Measurements from ENCODE around the gene PBX1. TPM values are rescaled to one million over a fixed set of nuclear protein-coding genes. Genes with fewer than 3 reads are reported as not detected.

The PBX1 gene
- total and polyA plus RNA-seq, 2 donors (not counting 3 experiments of a cell fraction or from before 2014, with no cell fraction given) = 10.7 to 24.1 TPM

DNA sequence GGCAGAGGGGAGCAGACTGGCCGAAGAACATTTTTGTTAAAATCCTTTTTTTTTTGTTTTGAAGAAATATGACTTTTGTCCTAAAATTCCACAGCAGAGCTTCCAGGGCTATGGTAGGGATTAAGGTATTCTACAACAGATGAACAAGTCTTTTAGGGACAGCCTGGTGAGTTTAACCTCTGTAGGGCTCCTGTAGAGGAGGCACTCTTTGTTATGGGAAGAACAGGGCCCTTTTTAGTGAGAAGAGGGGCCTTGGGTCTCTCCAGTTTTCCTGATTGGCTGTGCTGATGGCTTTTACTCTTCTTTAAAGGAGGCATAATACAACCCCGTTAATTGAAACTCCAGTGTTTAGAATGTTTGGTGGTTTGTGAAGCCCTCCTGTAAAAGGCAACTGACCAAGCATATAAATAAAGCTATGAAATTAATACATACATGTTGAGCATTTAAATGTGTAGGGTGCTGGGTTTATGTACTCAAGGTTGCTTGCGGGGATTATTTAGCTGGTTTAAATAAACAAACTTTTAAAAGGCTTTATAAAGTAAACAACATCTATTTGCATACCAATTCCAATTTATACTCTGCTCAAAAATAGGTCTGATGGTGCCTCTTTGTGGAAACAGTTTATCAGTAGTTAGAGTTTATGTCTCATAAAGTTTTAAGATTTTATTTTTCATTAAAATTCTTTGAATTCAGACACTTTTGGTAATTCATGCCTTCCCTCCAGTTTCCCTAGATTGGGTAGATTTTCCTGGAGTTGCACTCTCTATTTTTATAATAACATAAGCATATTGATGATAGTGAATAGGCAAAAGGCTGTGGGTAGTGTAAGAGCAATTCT, 46.5 kb downstream of the PBX1 start:
- DNase-seq (ENCODE audit: low read depth, low spot score) (no peak), FAIRE-seq (no peak)
- no peak overlapping the region for H3K27ac ChIP-seq (ENCODE audit: insufficient read depth, low read depth, low read length)
- no TSS peak for BruUV-seq (replicated peaks)
- CTCF ChIA-PET = no interaction called here
- no peaks in the 10 kb centered on the region for H4K20me1 ChIP-seq (replicated peaks; ENCODE audit: control insufficient read depth, extremely low read depth, insufficient read depth, low read length)
- H3K4me2 ChIP-seq (ENCODE audit: insufficient read depth, low read length) = no peak overlapping the region
- H3K9me3 ChIP-seq (replicated peaks; ENCODE audit: control insufficient read depth, insufficient read depth, low read length) = no peaks in the 10 kb centered on the region
- TF ChIP-seq POLR2A (IDR thresholded peaks at IDR 0.05; ENCODE audit: low read depth, low read length) = no peak
- TF ChIP-seq, protein P1, sequence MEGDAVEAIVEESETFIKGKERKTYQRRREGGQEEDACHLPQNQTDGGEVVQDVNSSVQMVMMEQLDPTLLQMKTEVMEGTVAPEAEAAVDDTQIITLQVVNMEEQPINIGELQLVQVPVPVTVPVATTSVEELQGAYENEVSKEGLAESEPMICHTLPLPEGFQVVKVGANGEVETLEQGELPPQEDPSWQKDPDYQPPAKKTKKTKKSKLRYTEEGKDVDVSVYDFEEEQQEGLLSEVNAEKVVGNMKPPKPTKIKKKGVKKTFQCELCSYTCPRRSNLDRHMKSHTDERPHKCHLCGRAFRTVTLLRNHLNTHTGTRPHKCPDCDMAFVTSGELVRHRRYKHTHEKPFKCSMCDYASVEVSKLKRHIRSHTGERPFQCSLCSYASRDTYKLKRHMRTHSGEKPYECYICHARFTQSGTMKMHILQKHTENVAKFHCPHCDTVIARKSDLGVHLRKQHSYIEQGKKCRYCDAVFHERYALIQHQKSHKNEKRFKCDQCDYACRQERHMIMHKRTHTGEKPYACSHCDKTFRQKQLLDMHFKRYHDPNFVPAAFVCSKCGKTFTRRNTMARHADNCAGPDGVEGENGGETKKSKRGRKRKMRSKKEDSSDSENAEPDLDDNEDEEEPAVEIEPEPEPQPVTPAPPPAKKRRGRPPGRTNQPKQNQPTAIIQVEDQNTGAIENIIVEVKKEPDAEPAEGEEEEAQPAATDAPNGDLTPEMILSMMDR (IDR thresholded peaks at IDR 0.05; ENCODE audit: extremely low read depth in 1 of 2, insufficient read depth in 1 of 2, low read depth in 1 of 2, low read length in 2 of 2) = no peak
- TF ChIP-seq FOS (IDR thresholded peaks at IDR 0.05; ENCODE audit: borderline replicate concordance, insufficient read depth, low read length) = no peak
- TF ChIP-seq GATA2 (IDR thresholded peaks at IDR 0.05; ENCODE audit: insufficient read depth, insufficient read length, low read depth, low read length) = no peak
- TF ChIP-seq POLR2AphosphoS5 (IDR thresholded peaks at IDR 0.05; ENCODE audit: insufficient read depth, low read depth, low read length) = no peak
- TF ChIP-seq, protein P2, sequence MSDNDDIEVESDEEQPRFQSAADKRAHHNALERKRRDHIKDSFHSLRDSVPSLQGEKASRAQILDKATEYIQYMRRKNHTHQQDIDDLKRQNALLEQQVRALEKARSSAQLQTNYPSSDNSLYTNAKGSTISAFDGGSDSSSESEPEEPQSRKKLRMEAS (IDR thresholded peaks at IDR 0.05; ENCODE audit: insufficient read depth, insufficient read length) = no peak
- no peak for TF ChIP-seq EZH2 (IDR thresholded peaks at IDR 0.05; ENCODE audit: borderline replicate concordance, low read depth, low read length, severe bottlenecking)
- TF ChIP-seq MYC (IDR thresholded peaks at IDR 0.05; ENCODE audit: low read depth, low read length) = no peak
- TF ChIP-seq JUN (IDR thresholded peaks at IDR 0.05; ENCODE audit: borderline replicate concordance, insufficient read depth, insufficient read length, low read depth) = no peak
- no peaks in the 10 kb centered on the region for H3K79me2 ChIP-seq (ENCODE audit: control insufficient read depth, insufficient read depth, low read length)
- intact Hi-C loops (cut with micrococcal nuclease) (no loop called here), dilution Hi-C loops (cut with MboI; ENCODE audit: extremely low pct_ligation_motif_present, low sequenced_read_pairs) (no loop called here)
- H3K9ac ChIP-seq (replicated peaks; ENCODE audit: extremely low read depth, insufficient read depth, low read length) = no peak overlapping the region
- peaks cover 3% of the 10 kb centered on the region for H3K4me1 ChIP-seq (ENCODE audit: control insufficient read depth, extremely low read depth, insufficient read depth, low read length)
- H2AFZ ChIP-seq (ENCODE audit: low read depth, low read length) = no peak overlapping the region
- H3K36me3 ChIP-seq (ENCODE audit: control insufficient read depth in 2 of 2, extremely low read depth in 1 of 2, insufficient read depth in 2 of 2, low read length in 2 of 2) = no peaks in the 10 kb centered on the region
- POLR2A ChIA-PET = no interaction called here
- no peaks in the 10 kb centered on the region for H3K27me3 ChIP-seq (ENCODE audit: control insufficient read depth in 2 of 2, insufficient read depth in 2 of 2, low read length in 2 of 2)
- H3K4me3 ChIP-seq (replicated peaks in 1 of 3; ENCODE audit: insufficient read depth in 1 of 3, low read depth in 1 of 3, low read length in 3 of 3) = no peak overlapping the region
- no peaks in the 10 kb centered on the region for H3K9me1 ChIP-seq (replicated peaks; ENCODE audit: control insufficient read depth, extremely low read depth, insufficient read depth, low read length)
